KOPT-K1 (cell line): ENCODE results near the gene ING4.

Experiments used
- H3K27ac ChIP-seq: fragments of 200-600 bp; sonication (generic); 2 replicates; pipeline ENCODE4 v1.5.1; 2016; ENCODE audit warnings: antibody characterized with exemption, mild to moderate bottlenecking, low read depth, low read length; ENCODE audit not compliant: poor library complexity, severe bottlenecking
- H3K36me3 ChIP-seq: fragments of 200-600 bp; sonication (generic); 2 replicates; pipeline ENCODE4 v1.5.1; 2017; ENCODE audit warnings: antibody characterized with exemption, mild to moderate bottlenecking, low read length, moderate library complexity; ENCODE audit not compliant: insufficient read depth
- H3K9me3 ChIP-seq: fragments of 200-600 bp; sonication (generic); 2 replicates; pipeline ENCODE4 v1.5.1; 2017; ENCODE audit warnings: antibody characterized with exemption, low read length, mild to moderate bottlenecking; ENCODE audit not compliant: insufficient read depth, poor library complexity, severe bottlenecking

Gene ING4

GRCh38 chr12:6694701-6695100 is 31.8 kb upstream of the ING4 start:
- no peak overlapping the region for H3K27ac ChIP-seq
- no peaks in the 10 kb centered on the region for H3K9me3 ChIP-seq
- H3K36me3 ChIP-seq, result no peaks in the 10 kb centered on the region

- Histone ChIP-seq H3K27ac (no peak overlapping the region), H3K9me3 (no peaks in the 10 kb centered on the region), H3K36me3 (no peaks in the 10 kb centered on the region)
Observed at GRCh38 chr12:6693832-6694355, 31.0 kb upstream of the ING4 start.

- H3K27ac ChIP-seq, result no peak overlapping the region
- H3K9me3 ChIP-seq, result no peaks in the 10 kb centered on the region
- H3K36me3 ChIP-seq, result no peaks in the 10 kb centered on the region
Observed at GRCh38 chr12:6692888-6693287, 30.0 kb upstream of the ING4 start.

- Histone ChIP-seq H3K27ac (no peak overlapping the region), H3K36me3 (peaks cover 12% of the 10 kb centered on the region), H3K9me3 (no peaks in the 10 kb centered on the region)
Observed at GRCh38 chr12:6691473-6691872, 28.6 kb upstream of the ING4 start.

GRCh38 chr12:6688999-6689882 is 26.3 kb upstream of the ING4 start, which contains the start of gene ZNF384:
ZNF384 (minus strand) TSS chr12:6689375; CDS start chr12:6679520, 9,855 bp downstream.
- peaks cover 33% of the 10 kb centered on the region for H3K36me3 ChIP-seq
- H3K27ac ChIP-seq, result peak within 1 kb of the TSS; percentile 96
- no peaks in the 10 kb centered on the region for H3K9me3 ChIP-seq

- H3K27ac ChIP-seq, result peak overlapping the region; percentile 96
- H3K36me3 ChIP-seq, result peaks cover 40% of the 10 kb centered on the region
- H3K9me3 ChIP-seq, result no peaks in the 10 kb centered on the region
Observed at GRCh38 chr12:6688543-6688998, 25.7 kb upstream of the ING4 start.

- H3K27ac ChIP-seq, result no peak overlapping the region
- no peaks in the 10 kb centered on the region for H3K9me3 ChIP-seq
- H3K36me3 ChIP-seq, result peaks cover 65% of the 10 kb centered on the region
Observed at GRCh38 chr12:6685814-6686213, 22.9 kb upstream of the ING4 start.

- H3K36me3 ChIP-seq, result peaks cover 78% of the 10 kb centered on the region
- H3K9me3 ChIP-seq, result no peaks in the 10 kb centered on the region
- no peak overlapping the region for H3K27ac ChIP-seq
Observed at GRCh38 chr12:6684609-6685008, 21.7 kb upstream of the ING4 start.

GRCh38 chr12:6676962-6677361 is 14.0 kb upstream of the ING4 start:
- Histone ChIP-seq H3K9me3 (no peaks in the 10 kb centered on the region), H3K36me3 (peaks cover 99% of the 10 kb centered on the region), H3K27ac (no peak overlapping the region)

GRCh38 chr12:6672143-6672542 is 9.2 kb upstream of the ING4 start:
- Histone ChIP-seq H3K9me3 (no peaks in the 10 kb centered on the region), H3K27ac (no peak overlapping the region), H3K36me3 (peaks cover 100% of the 10 kb centered on the region)

- Histone ChIP-seq H3K36me3 (peaks cover 70% of the 10 kb centered on the region), H3K9me3 (no peaks in the 10 kb centered on the region), H3K27ac (no peak overlapping the region)
Observed at GRCh38 chr12:6667559-6668210, 4.8 kb upstream of the ING4 start.

GRCh38 chr12:6666211-6666610 is 3.3 kb upstream of the ING4 start:
- peaks cover 56% of the 10 kb centered on the region for H3K36me3 ChIP-seq
- no peak overlapping the region for H3K27ac ChIP-seq
- H3K9me3 ChIP-seq, result no peaks in the 10 kb centered on the region

- Histone ChIP-seq H3K27ac (no peak overlapping the region), H3K9me3 (no peaks in the 10 kb centered on the region)
Observed at GRCh38 chr12:6664902-6665301, 2.0 kb upstream of the ING4 start.

GRCh38 chr12:6662602-6662905 is 365 bp downstream of the ING4 start:
- Histone ChIP-seq H3K9me3 (no peaks in the 10 kb centered on the region), H3K27ac (peak overlapping the region; percentile 75), H3K36me3 (peaks cover 25% of the 10 kb centered on the region)

More at GRCh38 chr12:6664902-6665301, 2.0 kb upstream of the ING4 start:
- peaks cover 42% of the 10 kb centered on the region for H3K36me3 ChIP-seq

- Histone ChIP-seq H3K9me3 (no peaks in the 10 kb centered on the region), H3K27ac (no peak overlapping the region), H3K36me3 (peaks cover 67% of the 10 kb centered on the region)
Observed at GRCh38 chr12:6653987-6654386, 8.9 kb downstream of the ING4 start.
